ENCODE measurements around the gene TMEM45A. TPM values are rescaled to one million over a fixed set of nuclear protein-coding genes. Genes with fewer than 3 reads are reported as not detected.
"Not testable (repeated sequence)": the region's sequence is repeated elsewhere in the genome, so short reads cannot be mapped to it uniquely, and the experiment has no call there.

Gene TMEM45A
- total RNA-seq, 4 donors from 2014 or later = 1.8 to 25.1 (median 5.1) TPM

GRCh38 chr3:100538339-100538706 lies 45.9 kb downstream of the TMEM45A start:
- no peaks in the 10 kb centered on the region for H3K4me1 ChIP-seq
- H3K4me3 ChIP-seq = no peak overlapping the region
- no peaks in the 10 kb centered on the region for H3K9me3 ChIP-seq
- H3K27ac ChIP-seq = no peak overlapping the region
- H3K27me3 ChIP-seq = no peaks in the 10 kb centered on the region
- TF ChIP-seq, protein P1, sequence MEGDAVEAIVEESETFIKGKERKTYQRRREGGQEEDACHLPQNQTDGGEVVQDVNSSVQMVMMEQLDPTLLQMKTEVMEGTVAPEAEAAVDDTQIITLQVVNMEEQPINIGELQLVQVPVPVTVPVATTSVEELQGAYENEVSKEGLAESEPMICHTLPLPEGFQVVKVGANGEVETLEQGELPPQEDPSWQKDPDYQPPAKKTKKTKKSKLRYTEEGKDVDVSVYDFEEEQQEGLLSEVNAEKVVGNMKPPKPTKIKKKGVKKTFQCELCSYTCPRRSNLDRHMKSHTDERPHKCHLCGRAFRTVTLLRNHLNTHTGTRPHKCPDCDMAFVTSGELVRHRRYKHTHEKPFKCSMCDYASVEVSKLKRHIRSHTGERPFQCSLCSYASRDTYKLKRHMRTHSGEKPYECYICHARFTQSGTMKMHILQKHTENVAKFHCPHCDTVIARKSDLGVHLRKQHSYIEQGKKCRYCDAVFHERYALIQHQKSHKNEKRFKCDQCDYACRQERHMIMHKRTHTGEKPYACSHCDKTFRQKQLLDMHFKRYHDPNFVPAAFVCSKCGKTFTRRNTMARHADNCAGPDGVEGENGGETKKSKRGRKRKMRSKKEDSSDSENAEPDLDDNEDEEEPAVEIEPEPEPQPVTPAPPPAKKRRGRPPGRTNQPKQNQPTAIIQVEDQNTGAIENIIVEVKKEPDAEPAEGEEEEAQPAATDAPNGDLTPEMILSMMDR (IDR thresholded peaks at IDR 0.05) = no peak
- TF ChIP-seq POLR2A (IDR thresholded peaks at IDR 0.05) = no peak
- DNase-seq = no peak
- intact Hi-C loops (cut with DNase I) = no loop called here
- H3K36me3 ChIP-seq = no peaks in the 10 kb centered on the region
- WGBS, 2 donors = 45 to 73% methylated on average over 1 of the region's 1 CpG

DNA sequence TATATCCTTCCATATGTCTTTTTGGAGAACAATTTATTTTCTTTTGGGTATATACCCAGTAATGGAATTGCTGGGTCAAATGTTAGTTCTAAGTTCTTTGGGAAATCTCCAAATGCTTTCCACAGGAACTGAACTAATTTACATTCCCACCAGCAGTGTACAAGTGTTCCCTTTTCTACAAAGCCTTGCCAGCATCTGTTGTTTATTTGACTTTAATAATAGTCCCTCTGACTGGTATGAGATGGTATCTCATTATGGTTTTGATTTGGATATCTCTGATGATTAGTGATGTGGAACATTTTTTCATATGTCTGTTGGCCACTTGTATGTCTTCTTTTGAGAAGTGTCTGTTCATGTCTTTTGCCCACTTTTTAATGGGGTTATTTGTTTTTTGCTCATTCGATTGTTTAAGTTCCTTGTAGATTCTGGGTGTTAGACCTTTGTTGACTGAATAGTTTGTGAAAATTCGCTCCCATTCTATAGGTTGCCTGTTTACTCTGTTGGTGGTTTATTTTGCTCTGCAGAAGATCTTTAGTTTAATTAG lies 48.4 kb downstream of the TMEM45A start:
- no peak overlapping the region for H3K4me3 ChIP-seq

DNA sequence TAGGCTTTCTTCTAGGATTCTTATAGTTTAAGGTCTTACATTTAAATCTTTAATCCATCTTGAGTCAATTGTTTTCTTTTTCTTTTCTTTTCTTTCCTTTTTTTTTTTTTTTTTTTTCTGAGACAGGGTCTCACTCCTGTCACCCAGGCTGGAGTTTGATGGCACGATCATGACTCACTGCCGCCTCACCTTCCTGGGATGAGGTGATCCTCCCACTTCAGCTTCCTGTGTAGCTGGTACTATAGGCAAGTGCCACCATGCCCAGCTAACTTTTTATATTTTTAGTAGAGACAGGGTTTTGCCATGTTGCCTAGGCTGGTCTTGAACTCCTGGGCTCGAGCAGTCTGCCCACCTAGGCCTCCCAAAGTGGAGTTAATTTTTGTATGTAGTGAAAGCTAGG lies 49.0 kb downstream of the TMEM45A start:
- intact Hi-C loops (cut with DNase I); H3K27me3 ChIP-seq; H3K27ac ChIP-seq; H3K4me1 ChIP-seq; DNase-seq; H3K9me3 ChIP-seq; H3K4me3 ChIP-seq; H3K36me3 ChIP-seq: not testable (repeated sequence)
- 58% methylated on average over 2 to 3 of the region's 3 CpGs for WGBS, 2 donors

More for the DNA sequence above, 48.4 kb downstream of the TMEM45A start:
- H3K27me3 ChIP-seq = no peaks in the 10 kb centered on the region
- no peaks in the 10 kb centered on the region for H3K9me3 ChIP-seq
- no peaks in the 10 kb centered on the region for H3K36me3 ChIP-seq
- no peak for TF ChIP-seq POLR2A (IDR thresholded peaks at IDR 0.05)
- TF ChIP-seq, protein P1 (IDR thresholded peaks at IDR 0.05) = no peak
- intact Hi-C loops (cut with DNase I) = no loop called here
- no peak for DNase-seq
- WGBS, 2 donors = 92 to 96% methylated on average over 2 of the region's 2 CpGs
- H3K27ac ChIP-seq = no peak overlapping the region
- H3K4me1 ChIP-seq = no peaks in the 10 kb centered on the region

DNA sequence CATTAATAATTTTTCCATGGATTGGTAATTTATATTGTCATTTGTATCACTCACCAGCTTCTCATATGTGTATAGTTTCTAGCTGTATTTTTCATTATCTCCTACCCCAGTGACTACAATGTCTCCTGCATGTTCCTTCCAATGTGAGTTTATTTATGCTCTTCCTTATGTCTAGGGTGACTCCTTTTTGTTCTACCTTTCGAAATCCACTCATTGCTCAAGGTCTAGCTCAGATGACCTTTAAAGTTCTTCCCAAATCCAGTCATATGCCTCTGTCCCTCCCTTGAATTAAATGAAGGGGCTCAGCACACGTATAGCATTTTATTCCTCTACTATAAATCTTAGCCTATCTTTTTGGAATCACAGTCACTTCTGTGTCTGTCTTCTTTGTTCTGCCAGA lies 53.0 kb downstream of the TMEM45A start:
- no peak overlapping the region for H3K27ac ChIP-seq
- 40 to 55% methylated on average over 2 of the region's 2 CpGs for WGBS, 2 donors
- no peak overlapping the region for H3K4me3 ChIP-seq
- DNase-seq = no peak
- peaks cover 0 to 10% (median 0%) of the 10 kb centered on the region in 3 donors for H3K4me1 ChIP-seq
- intact Hi-C loops (cut with DNase I) = no loop called here
- no peaks in the 10 kb centered on the region for H3K36me3 ChIP-seq
- TF ChIP-seq POLR2A (IDR thresholded peaks at IDR 0.05) = no peak
- TF ChIP-seq, protein P1 (IDR thresholded peaks at IDR 0.05) = no peak
- H3K27me3 ChIP-seq = no peaks in the 10 kb centered on the region
- H3K9me3 ChIP-seq = no peaks in the 10 kb centered on the region

DNA sequence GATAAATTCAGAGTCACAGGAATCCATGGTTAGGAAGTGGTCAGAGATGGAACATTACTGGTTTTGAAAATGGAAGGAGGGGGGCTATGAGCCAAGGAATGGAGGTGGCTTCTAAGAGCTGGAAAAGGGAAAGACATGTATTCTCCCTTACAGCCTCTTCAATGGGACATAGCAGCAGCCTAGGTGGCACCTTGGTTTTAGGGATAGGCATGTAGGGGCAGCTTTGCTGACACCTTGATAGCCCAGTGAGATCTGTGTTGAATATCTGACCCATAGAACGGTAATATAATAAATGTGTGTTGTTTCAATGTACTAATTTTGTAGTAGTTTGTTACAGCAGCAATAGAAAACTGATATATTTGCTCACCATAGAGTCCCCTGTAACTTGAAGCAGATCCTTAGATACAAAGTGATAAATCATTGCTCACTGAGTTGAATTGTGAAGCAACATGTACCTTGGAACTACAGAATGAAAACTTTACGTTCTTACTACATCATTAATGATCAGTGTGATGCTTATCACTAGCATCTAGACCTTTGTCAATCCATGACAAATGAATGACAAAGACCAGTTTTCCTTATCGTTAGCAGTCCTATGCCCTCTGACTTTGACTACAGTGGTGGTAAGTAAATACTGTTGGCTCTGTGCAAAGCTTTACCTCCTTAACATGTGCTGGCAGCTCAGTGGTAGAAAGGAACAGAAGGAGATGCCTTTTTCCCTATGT lies 53.8 kb downstream of the TMEM45A start:
- intact Hi-C loops (cut with DNase I) = no loop called here
- Histone ChIP-seq H3K27me3 (no peaks in the 10 kb centered on the region), H3K4me3 (no peak overlapping the region), H3K4me1 (peaks cover 0 to 10% (median 0%) of the 10 kb centered on the region in 3 donors), H3K9me3 (no peaks in the 10 kb centered on the region), H3K27ac (no peak overlapping the region), H3K36me3 (no peaks in the 10 kb centered on the region)
- 70 to 73% methylated on average over 3 of the region's 3 CpGs for WGBS, 2 donors
- DNase-seq = no peak
- TF ChIP-seq, protein P1 (IDR thresholded peaks at IDR 0.05) = no peak
- TF ChIP-seq POLR2A (IDR thresholded peaks at IDR 0.05) = no peak
